OCI-LY7 (cell line): ENCODE results near the gene ABCA13. TPM values are rescaled to one million over a fixed set of nuclear protein-coding genes. Genes with fewer than 3 reads are reported as not detected.

ENCODE experiments used
- BruUV-seq: library from RNA; stranded (reverse); fragments of 400-500 nt; replicated peaks from 2 replicates; lab custom pipeline; 2021; lab: Mats Ljungman, UMichigan
- CTCF ChIA-PET: fragments of 300-600 bp; sonication (Branson Sonifier 250); formaldehyde crosslinking; loops from one replicate; lab custom pipeline; 2022; ENCODE audit warnings: antibody characterized with exemption; ENCODE audit not compliant: unreplicated experiment; lab: Charles Lee
- POLR2A ChIA-PET: fragments of 300-600 bp; sonication (Branson Sonifier 250); formaldehyde crosslinking; loops from one replicate; lab custom pipeline; 2022; ENCODE audit warnings: antibody characterized with exemption; lab: Charles Lee
- DNase-seq: peaks from one replicate; pipeline ENCODE4 v3.0.0-alpha.2; 2015; ENCODE audit warnings: low spot score
- H2AFZ ChIP-seq: fragments of 200-600 bp; sonication (generic), shearing (Covaris generic); 2 replicates; pipeline ENCODE4 v1.6.1; 2014; ENCODE audit warnings: mild to moderate bottlenecking, antibody characterized with exemption, low read length, moderate library complexity
- H3K27ac ChIP-seq: fragments of 200-600 bp; sonication (generic); 2 replicates; pipeline ENCODE4 v1.5.1; 2014; ENCODE audit warnings: mixed run types, low read depth, mild to moderate bottlenecking, moderate library complexity, low read length, inconsistent platforms; ENCODE audit not compliant: poor library complexity, severe bottlenecking
- H3K36me3 ChIP-seq: fragments of 200-600 bp; sonication (generic); 2 replicates; pipeline ENCODE4 v1.6.1; 2014; ENCODE audit warnings: mild to moderate bottlenecking, antibody characterized with exemption, low read length, moderate library complexity, mixed read lengths; ENCODE audit not compliant: insufficient read depth
- H3K4me1 ChIP-seq: fragments of 200-600 bp; sonication (generic); 2 replicates; pipeline ENCODE4 v1.5.1; 2014; ENCODE audit warnings: mild to moderate bottlenecking, low read length; ENCODE audit not compliant: insufficient read depth, poor library complexity, severe bottlenecking
- H3K4me2 ChIP-seq: fragments of 200-600 bp; sonication (generic); 2 replicates; pipeline ENCODE4 v1.6.1; 2014; ENCODE audit warnings: mild to moderate bottlenecking, low read length
- H3K4me3 ChIP-seq: fragments of 200-600 bp; sonication (generic); 2 replicates; pipeline ENCODE4 v1.5.1; 2014; ENCODE audit warnings: mild to moderate bottlenecking, low read depth, low read length; ENCODE audit not compliant: poor library complexity, severe bottlenecking
- H3K79me2 ChIP-seq: fragments of 200-600 bp; sonication (generic); 2 replicates; pipeline ENCODE4 v1.6.1; 2016; ENCODE audit warnings: low read depth, mild to moderate bottlenecking, low read length, moderate library complexity, mixed read lengths; ENCODE audit not compliant: insufficient read depth
- H3K9me2 ChIP-seq: fragments of 200-600 bp; sonication (generic); 2 replicates; pipeline ENCODE4 v1.6.1; 2016; ENCODE audit warnings: mild to moderate bottlenecking, low read length, mixed read lengths; ENCODE audit not compliant: insufficient read depth
- H3K9me3 ChIP-seq: fragments of 200-600 bp; sonication (generic); 2 replicates; pipeline ENCODE4 v1.6.1; 2014; ENCODE audit warnings: mild to moderate bottlenecking, mixed run types, low read length, mixed read lengths
- H4K20me1 ChIP-seq: fragments of 200-600 bp; sonication (generic); 2 replicates; pipeline ENCODE4 v1.6.1; 2014; ENCODE audit warnings: mild to moderate bottlenecking, antibody characterized with exemption, low read length, moderate library complexity, mixed read lengths; ENCODE audit not compliant: insufficient read depth
- EZH2phosphoT487 ChIP-seq: fragments of 200-600 bp; sonication (generic); IDR thresholded peaks from 2 replicates; pipeline ENCODE4 v1.6.1; 2018; ENCODE audit warnings: low read depth, borderline replicate concordance, mild to moderate bottlenecking, mixed run types, antibody characterized with exemption, low read length, moderate library complexity, mixed read lengths
- intact Hi-C: fragments of 100-400 bp; cut with micrococcal nuclease; formaldehyde crosslinking; loops from one replicate; pipeline ENCODE4 v1.10.0; 2022; ENCODE audit not compliant: unreplicated experiment
- total RNA-seq, 2 experiments: library from RNA; depleted of rRNA in 1 of 2; stranded (reverse); fragments of >200 nt in 1 of 2; shearing (Covaris generic) in 1 of 2; gene quantifications; 2 replicates each; pipeline ENCODE4 v1.2.3, GENCODE V29; 2014 to 2022
- TF ChIP-seq, protein P1 (sequence below): fragments of 200-600 bp; sonication (generic); conservative IDR thresholded peaks from 2 replicates; pipeline ENCODE4 v1.5.1; 2014; ENCODE audit warnings: mild to moderate bottlenecking, antibody characterized with exemption, low read length, moderate library complexity, mixed read lengths

ABCA13 gene
- total RNA-seq, 2 experiments from 2014 or later = not detected

GRCh38 chr7:48446721-48447120, 275.5 kb downstream of the ABCA13 start:
- no TSS peak for BruUV-seq
- no peaks in the 10 kb centered on the region for H3K9me2 ChIP-seq
- H3K9me3 ChIP-seq = no peaks in the 10 kb centered on the region
- no peak for TF ChIP-seq EZH2phosphoT487
- TF ChIP-seq, protein P1, sequence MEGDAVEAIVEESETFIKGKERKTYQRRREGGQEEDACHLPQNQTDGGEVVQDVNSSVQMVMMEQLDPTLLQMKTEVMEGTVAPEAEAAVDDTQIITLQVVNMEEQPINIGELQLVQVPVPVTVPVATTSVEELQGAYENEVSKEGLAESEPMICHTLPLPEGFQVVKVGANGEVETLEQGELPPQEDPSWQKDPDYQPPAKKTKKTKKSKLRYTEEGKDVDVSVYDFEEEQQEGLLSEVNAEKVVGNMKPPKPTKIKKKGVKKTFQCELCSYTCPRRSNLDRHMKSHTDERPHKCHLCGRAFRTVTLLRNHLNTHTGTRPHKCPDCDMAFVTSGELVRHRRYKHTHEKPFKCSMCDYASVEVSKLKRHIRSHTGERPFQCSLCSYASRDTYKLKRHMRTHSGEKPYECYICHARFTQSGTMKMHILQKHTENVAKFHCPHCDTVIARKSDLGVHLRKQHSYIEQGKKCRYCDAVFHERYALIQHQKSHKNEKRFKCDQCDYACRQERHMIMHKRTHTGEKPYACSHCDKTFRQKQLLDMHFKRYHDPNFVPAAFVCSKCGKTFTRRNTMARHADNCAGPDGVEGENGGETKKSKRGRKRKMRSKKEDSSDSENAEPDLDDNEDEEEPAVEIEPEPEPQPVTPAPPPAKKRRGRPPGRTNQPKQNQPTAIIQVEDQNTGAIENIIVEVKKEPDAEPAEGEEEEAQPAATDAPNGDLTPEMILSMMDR = no peak
- POLR2A ChIA-PET = interaction anchor here (0.6 kb wide), 1 partner anchor 492 kb away, joined by 3 read pairs; no protein-coding TSS in a partner anchor
- H4K20me1 ChIP-seq = no peaks in the 10 kb centered on the region
- DNase-seq = no peak
- no peak overlapping the region for H3K27ac ChIP-seq
- no peaks in the 10 kb centered on the region for H3K79me2 ChIP-seq
- no peak overlapping the region for H3K4me3 ChIP-seq
- H3K36me3 ChIP-seq = no peaks in the 10 kb centered on the region
- H2AFZ ChIP-seq = no peak overlapping the region
- CTCF ChIA-PET = no interaction called here
- H3K4me2 ChIP-seq = no peak overlapping the region
- no peaks in the 10 kb centered on the region for H3K4me1 ChIP-seq
- intact Hi-C loops = no loop called here

- no peak overlapping the region for H3K27ac ChIP-seq
- TF ChIP-seq EZH2phosphoT487 = no peak
- TF ChIP-seq, protein P1 = no peak
- H4K20me1 ChIP-seq = no peaks in the 10 kb centered on the region
- no peaks in the 10 kb centered on the region for H3K79me2 ChIP-seq
- no peaks in the 10 kb centered on the region for H3K36me3 ChIP-seq
- H3K9me3 ChIP-seq = no peaks in the 10 kb centered on the region
- H3K4me2 ChIP-seq = no peak overlapping the region
- no peak overlapping the region for H2AFZ ChIP-seq
- intact Hi-C loops = no loop called here
- no peak overlapping the region for H3K4me3 ChIP-seq
- no peaks in the 10 kb centered on the region for H3K9me2 ChIP-seq
- DNase-seq = no peak
- ChIA-PET CTCF (no interaction called here), POLR2A (no interaction called here)
- BruUV-seq = no TSS peak
- H3K4me1 ChIP-seq = no peaks in the 10 kb centered on the region
Measured at GRCh38 chr7:48452218-48452617, 281.0 kb downstream of the ABCA13 start.

DNA sequence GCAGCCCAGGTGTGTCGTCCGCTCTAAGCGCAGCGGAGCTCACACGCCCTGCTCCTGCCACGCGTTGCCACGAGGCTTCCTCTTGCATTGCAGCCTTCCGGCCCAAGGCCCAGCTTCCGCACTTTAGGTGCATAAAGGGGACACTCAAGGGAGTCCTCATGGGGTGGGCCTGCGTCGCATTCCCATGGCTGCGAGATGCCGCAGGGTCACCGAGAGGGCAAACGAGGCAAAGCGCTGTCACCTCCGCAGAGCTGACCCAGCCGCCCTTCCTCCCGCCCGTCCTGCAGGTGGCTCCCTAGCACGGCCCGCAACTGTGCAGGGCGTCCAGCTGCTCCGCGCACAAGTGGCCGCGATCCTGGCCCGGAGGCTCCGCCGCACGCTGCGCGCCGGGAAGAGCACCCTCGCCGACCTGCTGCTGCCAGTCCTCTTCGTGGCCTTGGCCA, 283.5 kb downstream of the ABCA13 start:
- Histone ChIP-seq H3K4me1 (no peaks in the 10 kb centered on the region), H3K9me3 (no peaks in the 10 kb centered on the region), H2AFZ (no peak overlapping the region), H3K79me2 (no peaks in the 10 kb centered on the region), H3K27ac (no peak overlapping the region), H3K9me2 (no peaks in the 10 kb centered on the region), H4K20me1 (no peaks in the 10 kb centered on the region), H3K4me2 (no peak overlapping the region), H3K4me3 (no peak overlapping the region), H3K36me3 (no peaks in the 10 kb centered on the region)
- no TSS peak for BruUV-seq
- intact Hi-C loops = no loop called here
- ChIA-PET CTCF (no interaction called here), POLR2A (no interaction called here)
- TF ChIP-seq, protein P1 = no peak
- no peak for TF ChIP-seq EZH2phosphoT487
- DNase-seq = no peak
